Nucleus accumbens (tissue), 56 donors: ENCODE results near the gene TMEM8B.

Experiments
- DNase-seq, 56 donors: peaks; one replicate each; lab custom pipeline; 2025; lab: John Stamatoyannopoulos, UW

The TMEM8B gene

DNA sequence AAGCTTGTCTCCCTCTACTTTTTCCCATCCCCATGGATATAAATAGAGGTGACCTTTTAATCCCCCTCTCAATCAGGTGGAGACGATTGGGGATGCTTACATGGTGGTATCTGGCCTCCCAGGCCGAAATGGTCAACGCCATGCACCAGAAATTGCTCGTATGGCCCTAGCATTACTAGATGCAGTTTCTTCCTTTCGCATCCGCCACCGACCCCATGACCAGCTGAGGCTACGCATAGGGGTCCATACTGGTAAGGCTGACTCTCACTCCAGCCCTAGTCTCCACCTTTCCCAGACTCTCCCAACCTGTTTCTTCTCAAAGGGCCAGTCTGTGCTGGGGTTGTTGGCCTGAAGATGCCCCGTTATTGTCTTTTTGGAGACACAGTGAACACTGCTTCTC lies 20.6 kb upstream of the TMEM8B start:
- DNase-seq: no peak

DNA sequence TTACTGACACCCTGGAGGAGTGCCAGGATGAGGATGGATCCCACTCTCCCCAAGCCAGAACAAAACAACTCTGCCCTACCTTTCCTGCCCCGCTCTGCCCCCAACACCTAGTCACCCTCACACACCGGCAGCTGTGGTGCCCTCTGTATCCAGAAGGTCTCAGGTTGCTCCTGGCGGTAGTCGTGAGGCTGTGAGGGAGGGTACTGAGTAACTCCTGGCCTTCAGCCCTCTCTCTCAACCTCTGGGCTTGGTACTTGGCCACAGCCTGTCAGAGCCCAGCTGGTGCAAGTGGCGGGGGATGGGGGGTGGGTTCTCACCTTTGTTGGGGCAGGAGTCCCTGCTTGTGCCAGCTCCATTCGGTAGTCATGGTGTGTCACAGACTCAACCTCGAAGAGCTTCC lies 18.9 kb upstream of the TMEM8B start:
- no peak for DNase-seq

DNA sequence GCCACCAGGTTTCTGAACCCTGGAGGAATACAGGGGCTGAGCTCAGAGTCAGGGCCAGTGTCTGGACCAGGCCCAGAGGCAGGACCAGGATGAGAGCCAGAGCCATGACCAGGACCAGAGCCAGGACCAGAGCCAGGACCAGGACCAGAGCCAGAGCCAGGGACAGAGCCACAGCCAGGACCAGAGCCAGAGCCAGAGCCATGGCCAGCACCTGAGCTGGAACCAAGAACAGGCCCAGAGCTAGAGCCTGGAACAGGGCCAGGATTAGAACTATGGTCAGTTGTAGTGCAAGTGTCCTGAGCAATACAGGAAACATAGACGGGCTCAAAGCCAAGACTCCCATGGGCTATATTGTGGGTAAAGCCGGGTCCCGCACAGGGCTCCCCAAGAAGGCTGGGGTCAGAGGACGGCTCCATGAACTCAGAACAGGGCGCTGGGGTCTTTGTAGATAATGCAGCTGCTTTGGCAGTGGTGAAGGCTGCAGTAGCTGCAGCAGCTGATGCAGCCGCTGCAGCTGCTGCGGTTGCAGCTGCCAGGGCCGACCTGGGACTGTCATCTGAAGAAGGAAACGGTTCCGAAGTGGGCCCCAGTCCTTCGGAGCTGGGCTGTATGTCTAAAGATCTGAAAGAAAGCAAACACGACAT lies 17.5 kb upstream of the TMEM8B start:
- peak in 19 of 56 donors; percentile 16 to 77 (median 41) for DNase-seq

DNA sequence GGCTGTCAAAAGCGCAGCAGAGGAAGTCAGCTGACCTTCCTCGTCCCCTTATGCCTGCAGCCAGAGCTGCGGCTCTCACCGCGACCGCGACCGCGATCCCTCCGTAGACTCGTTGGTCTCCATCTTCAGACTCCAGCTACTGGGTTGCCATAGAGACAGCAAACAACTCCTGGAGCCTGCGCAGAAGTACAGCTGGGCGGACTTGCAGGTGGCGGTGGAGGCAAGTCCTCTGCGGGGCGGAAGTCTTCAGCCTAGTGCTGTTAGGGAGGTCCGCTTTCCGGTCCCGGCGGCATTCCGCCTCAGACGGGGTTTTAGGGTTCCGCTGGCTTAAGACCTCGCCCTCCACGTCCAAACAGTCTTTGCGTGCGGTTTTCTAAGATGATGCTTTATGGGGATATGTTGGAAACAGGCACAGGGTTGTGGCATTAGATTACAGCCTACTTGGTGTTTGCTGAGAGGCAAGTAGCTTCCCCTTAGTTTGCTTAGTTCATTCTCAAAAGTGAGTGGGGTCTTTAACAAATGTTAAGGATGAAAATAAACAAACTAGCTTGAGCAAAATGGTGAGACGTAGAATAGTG lies 16.9 kb upstream of the TMEM8B start, which contains the start of gene SPAG8:
Gene SPAG8 (minus strand): TSS at position 238 of the 578 bp plus-strand sequence. CDS start 115 bp downstream, at position 123.
- DNase-seq: peak; percentile 39 to 98 (median 90)

DNA sequence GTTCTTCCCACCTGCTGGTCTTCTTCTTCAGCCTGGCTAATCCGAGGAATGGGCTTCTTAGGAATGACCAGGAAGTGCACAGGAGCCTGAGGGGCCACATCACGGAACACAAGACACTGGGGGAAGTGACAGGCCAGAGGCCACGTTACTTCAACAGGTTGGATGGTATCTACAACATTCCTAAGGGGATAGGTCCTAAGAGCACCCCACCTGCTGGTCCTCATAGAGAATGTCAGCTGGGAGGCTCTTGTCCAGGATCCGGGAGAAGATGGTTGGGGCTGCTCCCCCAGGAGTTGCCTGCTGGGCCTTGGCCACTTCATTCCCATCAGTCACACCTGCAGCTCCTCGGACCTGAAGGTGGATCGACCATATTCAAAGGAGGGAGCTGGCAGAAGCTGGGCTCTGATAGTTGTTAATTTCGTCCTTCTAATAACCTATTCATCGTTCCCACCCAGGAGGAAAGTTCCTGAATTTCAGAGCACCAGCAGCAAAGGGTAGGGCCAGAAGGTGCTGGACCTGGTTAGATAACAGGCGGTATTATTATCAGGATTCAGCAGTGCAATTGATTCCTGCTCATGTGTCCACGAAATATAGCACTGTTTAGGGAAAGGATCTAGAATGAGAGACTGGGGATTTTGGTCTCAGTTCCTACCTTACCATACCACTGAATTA lies 15.5 kb upstream of the TMEM8B start:
- no peak for DNase-seq

DNA sequence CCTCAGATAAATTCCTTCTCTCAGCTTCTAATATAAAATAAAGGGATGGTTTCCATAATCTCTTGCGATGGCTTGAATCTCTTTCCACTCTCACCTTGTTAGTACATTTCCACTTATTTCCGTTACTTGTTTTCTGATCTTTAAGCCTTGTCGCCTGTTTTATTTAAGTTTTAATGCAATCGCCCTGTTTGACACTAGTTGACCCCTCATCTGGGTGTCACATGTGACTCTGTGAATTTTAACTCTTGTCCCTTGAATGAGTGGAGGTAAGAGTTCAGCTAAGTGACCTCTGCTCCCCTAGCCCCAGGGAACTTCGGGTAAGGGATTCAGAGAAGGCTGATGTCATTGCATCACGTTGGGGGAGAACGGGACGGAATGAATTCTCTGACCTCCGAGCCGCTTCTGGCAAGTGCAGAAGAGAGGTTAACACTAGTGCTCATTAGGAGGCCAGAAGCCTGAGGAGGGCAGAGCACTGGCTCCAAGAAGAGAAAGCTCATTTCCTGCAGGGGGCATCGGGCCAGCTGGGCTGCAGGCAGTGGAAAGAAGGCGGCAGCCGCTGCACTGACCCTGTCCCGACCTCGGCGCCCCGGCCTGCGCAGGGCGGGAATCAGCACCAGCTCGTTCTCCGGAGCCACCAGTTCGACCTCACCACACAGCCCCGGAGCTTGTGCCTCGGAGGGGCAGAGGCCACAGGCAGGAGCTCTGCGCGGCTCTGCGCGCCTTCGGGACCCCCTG lies 14.8 kb upstream of the TMEM8B start:
- DNase-seq: peak in 41 of 56 donors; percentile 8 to 77 (median 63)

DNA sequence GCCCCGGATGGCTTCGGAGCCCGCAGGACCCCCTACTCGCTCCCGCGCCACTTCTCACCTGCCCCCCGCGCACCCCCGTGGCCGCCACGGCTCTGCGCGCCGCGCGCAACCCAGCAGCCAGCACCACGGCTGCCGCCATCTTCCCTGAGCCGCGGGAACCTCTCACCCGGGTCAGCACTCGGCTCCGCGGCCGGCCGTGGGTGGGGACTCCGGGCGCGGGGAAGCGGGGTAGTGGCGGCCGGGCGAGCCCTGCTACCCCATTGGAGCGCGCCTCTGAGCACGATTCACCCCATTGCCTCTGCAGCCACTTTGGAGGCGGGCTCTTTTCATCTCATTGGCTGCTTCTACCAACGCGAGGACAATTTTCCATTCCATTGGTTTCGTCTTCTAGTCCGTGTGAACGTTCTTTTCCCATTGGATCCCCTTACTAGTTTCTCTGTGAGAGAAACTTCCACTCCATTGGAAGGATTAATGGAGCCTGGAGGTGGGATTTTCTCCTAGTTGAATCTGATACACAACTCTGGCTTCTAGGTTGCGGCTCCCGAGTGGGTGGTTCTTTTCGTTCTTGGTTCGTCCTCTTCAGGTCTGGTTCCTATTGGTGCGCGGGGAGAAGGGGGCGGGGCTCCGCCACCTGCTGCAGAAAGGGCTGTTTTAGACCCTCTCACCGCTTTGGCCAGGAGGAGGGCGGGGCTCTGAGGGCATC lies 14.0 kb upstream of the TMEM8B start, which contains the start of gene HINT2:
Gene HINT2 (minus strand): TSS at position 202 of the 703 bp plus-strand sequence. CDS start 63 bp downstream, at position 139.
- DNase-seq: peak; percentile 67 to 100 (median 95)

DNA sequence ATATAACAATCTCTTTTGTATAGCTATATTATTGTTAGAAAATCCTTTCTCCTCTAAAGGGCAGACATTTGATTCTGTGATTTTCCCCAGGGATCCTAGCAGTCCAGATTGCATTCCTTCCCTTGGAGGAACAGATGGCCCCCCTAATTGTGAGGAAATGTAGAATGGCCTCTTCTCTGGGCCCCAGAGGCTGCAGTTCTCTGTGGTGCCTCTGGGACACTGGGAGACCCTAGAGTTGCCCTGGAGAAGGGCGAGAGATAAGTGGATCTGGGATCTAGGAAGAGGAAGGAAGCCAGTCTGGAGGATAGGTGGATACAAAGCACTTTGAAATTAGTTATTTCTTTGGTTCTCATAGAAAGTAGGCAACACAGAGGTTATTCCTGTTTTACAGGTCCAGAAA lies 12.3 kb upstream of the TMEM8B start:
- no peak for DNase-seq

DNA sequence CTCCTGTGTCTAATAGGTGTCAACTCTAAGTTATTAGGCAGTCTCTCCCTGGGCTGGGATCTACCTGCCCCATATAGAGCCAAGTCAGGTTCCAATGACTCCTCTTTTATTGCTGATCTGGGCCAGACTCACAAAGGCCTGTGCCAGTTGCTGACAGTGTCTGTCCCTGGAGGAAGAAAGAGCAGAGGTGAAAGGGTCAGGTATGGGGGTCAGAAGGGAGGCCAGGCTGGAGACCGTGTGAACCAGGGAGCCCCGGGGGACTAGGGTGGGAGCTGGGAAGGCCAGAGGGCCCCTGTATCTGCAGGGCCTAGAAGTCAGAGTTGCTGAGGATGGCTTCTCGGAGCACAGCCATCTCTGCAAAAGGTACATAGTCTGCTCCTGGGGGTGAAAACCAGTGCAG lies 10.7 kb upstream of the TMEM8B start:
- no peak for DNase-seq

DNA sequence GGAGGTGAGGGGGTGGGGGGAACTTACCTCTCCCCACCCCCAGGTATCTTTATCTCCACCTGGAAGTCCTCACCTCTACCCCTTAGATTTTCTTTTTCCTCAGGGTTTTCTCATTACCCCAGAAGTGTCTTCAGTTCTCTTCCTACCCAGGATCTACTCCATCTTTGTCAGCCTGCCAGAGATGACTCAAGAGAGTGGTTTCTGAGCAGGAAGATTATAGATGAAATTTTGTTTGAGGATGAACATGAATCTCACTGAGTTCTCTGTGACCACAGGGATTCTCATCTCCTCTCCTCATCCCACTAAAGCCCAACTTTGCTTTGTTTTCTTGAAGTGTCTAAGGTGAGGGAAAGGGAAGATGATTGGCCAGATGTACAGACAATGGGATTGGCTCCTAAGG lies 9.0 kb upstream of the TMEM8B start:
- no peak for DNase-seq

DNA sequence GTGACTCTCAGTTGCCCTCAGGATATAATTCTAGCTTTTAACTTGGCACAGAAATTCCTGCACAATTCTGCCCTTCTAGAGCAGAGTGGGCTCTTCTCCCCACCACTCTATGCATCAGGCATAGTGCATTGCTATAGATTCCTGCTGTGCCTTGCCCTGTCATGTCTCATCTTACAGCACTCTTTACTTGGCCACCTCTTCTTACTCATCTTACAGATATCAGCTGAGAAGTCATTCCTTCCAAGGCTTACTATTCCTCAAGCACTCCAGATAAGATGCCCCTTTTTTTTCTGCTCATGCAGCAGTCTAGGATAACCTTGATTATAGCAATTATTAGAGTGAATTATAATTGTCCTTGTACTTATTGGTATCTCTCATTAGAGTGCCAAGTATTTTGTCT lies 6.1 kb upstream of the TMEM8B start:
- no peak for DNase-seq

DNA sequence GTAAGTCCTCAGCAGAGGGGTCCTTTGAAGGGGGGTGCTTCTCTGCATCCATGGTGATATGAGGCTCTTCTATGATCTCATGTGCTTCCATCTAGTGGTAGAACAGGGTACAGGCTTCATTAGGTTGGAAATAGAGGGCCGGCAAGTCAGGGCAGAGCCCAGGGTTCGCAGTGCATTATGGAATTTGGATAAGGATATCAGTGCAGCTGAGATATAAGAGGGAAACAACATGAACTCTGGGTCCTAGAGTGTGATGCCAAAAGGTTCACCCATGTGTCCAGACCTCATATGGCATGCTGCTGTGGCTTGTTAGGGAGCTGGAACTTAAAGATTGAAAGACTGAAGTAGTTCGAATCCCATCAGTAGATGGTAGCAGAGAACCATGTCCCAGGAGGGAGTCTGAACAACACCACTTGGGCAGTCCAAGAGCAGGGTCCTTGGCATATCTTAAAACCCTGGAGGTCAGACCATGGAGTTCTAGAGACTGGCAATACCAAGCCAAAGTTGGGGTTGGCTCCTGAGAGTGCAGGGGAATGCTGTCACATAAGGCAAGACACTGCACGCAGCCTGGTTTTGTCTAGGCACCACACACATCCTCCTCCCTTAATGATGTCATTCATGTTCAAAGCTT lies 2.8 kb upstream of the TMEM8B start:
- peak in 12 of 56 donors; percentile 5 to 57 (median 20) for DNase-seq

DNA sequence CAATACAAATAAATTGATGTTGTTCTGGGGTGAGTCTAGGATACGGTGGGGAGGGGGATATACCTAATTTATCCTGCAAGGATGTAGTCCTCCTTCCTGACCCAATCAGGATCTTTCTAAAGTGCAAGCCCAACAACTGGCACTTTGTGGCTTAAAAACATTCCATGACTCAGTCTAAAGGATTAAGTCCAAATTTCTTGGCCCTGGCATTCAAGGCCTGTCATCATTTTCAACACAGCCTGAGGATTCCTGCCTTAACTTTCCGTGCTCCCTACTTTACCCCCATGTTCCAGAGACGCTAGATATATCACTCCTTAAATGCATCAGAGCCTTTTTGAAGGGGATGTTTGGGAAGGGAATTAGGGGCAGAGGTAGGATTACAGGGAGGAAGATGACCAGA lies 1.5 kb upstream of the TMEM8B start:
- DNase-seq: no peak

DNA sequence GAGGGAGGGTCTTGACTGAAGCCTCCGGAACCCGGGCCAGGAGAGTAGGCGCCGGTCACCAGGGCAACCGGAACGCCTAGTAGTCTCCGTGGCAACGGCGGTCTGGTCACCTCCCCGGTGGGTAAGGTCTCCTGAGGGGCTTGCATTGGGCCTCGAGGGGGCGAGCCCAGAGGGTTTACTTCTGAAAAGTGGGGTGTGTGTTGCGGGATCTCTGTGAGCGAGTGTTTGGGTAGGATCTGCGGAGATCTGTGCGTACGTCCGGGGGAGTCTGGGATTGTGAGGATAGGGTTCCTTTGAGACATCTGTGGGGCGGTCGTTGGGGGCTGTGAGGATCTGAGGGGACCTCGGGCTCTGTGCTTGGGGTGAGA lies 328 bp upstream of the TMEM8B start, which contains the start of gene FAM221B:
Gene FAM221B (minus strand): TSS at position 17 of the 368 bp plus-strand sequence. CDS start 2,571 bp downstream, outside the sequence.
- DNase-seq: peak in 6 of 56 donors; percentile 40 to 78 (median 60)

DNA sequence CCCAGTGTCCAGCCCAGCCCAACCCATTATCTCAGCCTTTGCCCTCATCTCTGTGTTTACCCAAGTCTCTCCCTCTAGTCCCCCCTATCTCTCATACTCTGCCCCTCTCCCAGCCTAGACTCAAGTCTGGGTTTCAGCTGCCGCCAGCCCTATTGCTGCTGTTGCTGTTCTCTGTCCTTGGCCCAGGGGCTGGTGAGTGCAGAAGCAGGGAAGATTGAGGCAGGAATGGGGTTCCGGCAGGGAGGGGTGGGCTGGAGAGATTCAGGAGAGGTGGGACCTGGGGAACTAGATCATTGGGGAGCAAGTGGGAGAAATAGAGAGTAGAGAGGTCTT lies 702 bp downstream of the TMEM8B start:
- peak in 4 of 56 donors; percentile 23 to 32 (median 28) for DNase-seq

DNA sequence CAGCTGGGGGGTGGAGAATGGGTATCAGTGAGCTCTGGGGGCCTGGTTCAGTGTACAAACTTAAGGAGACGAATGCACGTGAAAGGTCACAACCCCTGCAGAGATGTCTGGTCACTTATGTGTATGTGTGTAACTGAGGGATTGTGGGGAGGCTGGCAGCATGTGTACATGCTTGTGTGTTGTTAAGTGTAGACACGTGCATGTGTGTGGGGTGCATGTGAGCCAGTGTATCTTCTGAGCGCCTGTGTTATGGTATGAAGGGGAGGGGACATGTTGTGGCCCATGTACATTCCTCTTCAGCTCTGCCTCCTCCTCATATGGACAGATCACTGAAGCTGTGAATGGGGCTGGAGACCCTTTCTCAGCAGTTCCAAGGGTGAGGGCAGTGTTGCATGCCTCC lies 2.0 kb downstream of the TMEM8B start:
- no peak for DNase-seq

DNA sequence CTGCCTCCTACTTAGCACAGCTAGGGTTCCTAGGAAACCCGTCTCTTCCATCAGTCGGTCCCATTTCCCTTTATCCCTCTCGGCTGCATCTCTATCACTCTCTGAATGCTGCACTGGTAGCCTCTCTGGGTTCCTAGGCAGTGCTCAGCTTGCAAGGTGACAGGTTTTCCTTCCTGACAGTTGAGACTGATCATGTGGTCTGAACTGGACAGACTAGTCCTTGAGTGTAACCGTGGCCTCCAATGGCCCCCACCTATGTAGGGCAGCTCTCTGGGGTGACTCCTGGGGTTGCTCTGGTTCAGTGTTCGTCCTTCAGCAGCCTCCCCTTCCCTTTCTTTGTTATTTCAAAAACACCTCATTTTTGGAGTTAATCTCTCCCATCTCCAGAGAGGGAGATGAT lies 3.8 kb downstream of the TMEM8B start:
- no peak for DNase-seq

DNA sequence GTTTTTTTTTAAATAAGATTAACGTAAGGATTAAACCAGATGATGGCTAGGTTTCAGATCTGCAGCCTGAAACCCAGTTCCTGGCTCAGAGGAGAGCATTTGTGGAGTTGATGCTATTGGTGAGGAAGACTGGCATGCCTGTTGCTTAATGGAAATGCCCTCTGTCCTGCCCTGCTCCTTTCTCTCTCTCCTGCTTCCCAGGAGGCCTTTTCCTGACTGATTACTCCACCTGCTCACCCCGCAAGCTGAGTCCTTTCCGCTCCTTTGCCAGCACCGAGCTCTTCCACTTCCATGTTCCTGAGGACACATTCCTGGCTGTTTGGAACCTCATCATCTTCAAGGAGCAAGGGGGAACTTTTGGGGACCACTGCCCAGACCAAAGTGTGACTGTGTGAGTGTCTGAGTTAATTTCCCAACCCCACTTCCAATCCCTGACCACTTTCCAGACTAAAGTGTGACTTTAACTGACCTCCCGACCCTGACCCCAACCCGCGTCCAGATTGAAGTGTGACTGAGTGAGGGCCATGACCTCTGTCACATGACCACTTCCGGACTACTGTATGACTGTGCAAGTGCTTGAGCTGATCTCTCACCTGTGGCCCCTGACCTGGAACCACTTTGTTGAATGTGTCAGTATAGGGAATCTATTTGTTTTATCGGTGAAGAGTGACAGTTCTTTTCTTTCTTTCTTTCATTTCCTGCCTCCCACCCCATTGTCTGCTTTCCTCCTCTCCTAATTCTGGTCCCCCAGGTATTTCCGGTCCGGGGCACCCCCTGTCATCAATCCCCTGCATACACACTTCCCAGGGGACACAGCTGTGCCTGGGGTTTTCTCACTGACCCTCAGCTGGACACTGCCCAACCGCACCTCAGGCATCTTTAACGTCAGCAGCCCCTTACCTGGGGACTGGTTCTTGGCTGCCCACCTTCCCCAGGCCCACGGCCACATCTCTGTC lies 5.5 kb downstream of the TMEM8B start:
- no peak for DNase-seq

DNA sequence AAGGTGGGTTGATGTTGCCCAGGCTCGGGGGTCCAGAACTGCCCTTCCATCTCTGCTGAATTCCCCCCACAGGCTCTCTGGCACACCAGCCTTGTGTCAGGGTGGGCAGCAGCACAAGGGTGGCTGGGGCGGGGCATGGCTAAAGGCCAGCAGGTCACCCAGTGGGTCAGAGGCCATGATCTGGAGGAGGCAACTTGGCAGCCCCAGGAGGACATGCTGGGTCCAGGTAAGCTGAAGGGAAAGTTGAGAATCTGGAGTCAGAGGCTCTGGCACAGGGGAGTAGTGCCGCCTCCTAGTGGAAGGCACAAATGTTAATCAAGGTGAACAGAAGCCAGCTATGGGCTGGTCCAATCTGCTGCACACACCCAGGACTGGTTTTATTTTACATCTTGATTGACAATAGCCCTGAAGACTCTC lies 6.2 kb downstream of the TMEM8B start:
- DNase-seq: no peak
